K562 (cell line): ENCODE results near the gene TRPC4AP. TPM values are rescaled to one million over a fixed set of nuclear protein-coding genes. Genes with fewer than 3 reads are reported as not detected.

Experiments
- ADNP ChIP-seq: fragments of 200-800 bp; sonication (Bioruptor generic); IDR thresholded peaks from 2 replicates; pipeline ENCODE4 v1.6.1; 2016; ENCODE audit warnings: missing genetic modification characterization, missing compliant biosample characterization
- CCNT2 ChIP-seq: IDR thresholded peaks from 2 replicates; pipeline ENCODE4 v1.6.1; 2011; ENCODE audit warnings: borderline replicate concordance, low read depth, mild to moderate bottlenecking, moderate library complexity, mixed read lengths, low read length; ENCODE audit not compliant: insufficient read length; ENCODE audit errors: extremely low read depth
- FOS ChIP-seq: IDR thresholded peaks from 3 replicates; pipeline ENCODE4 v1.6.1; 2011; ENCODE audit not compliant: insufficient read length; ENCODE audit errors: extremely low read depth
- HDAC1 ChIP-seq, 2 experiments: fragments of 450-650 bp; IDR thresholded peaks; 2 replicates each; pipeline ENCODE4 v1.6.1; 2016 to 2017; ENCODE audit warnings: inconsistent platforms in 1 of 2, mild to moderate bottlenecking in 1 of 2, moderate library complexity in 1 of 2
- HMG20B ChIP-seq: fragments of 250-450 bp; sonication (Bioruptor Pico); IDR thresholded peaks from 2 replicates; pipeline ENCODE4 v1.5.0; 2021; ENCODE audit warnings: mild to moderate bottlenecking
- HNRNPK ChIP-seq: fragments of 200-400 bp; formaldehyde crosslinking; IDR thresholded peaks from one replicate; pipeline ENCODE4 v1.6.1; 2018; ENCODE audit warnings: mild to moderate bottlenecking, low read depth, low read length; ENCODE audit not compliant: poor library complexity, severe bottlenecking
- JUN ChIP-seq, 2 experiments: sonication (generic) in 1 of 2; formaldehyde crosslinking in 1 of 2; IDR thresholded peaks; 2 replicates each; pipeline versions ENCODE4 v1.6.1 to v1.8.0; 2012 to 2022; ENCODE audit warnings: borderline replicate concordance in 2 of 2, mild to moderate bottlenecking in 2 of 2, improper control_type of control experiment in 1 of 2, low read depth in 1 of 2, low read length in 1 of 2, missing genetic modification reagents in 1 of 2
- KDM2B ChIP-seq: fragments of 250-450 bp; sonication (Bioruptor Pico); IDR thresholded peaks from 2 replicates; pipeline ENCODE4 v1.8.0; 2021; ENCODE audit warnings: mild to moderate bottlenecking, moderate library complexity
- MYBL2 ChIP-seq, 2 experiments: fragments of 450-650 bp in 1 of 2; sonication (generic) in 1 of 2; formaldehyde crosslinking in 1 of 2; IDR thresholded peaks; 2 replicates each; pipeline versions ENCODE4 v1.6.1 to v1.8.1; 2017 to 2022; ENCODE audit warnings: borderline replicate concordance in 1 of 2, inconsistent platforms in 1 of 2, low read depth in 1 of 2, mild to moderate bottlenecking in 1 of 2, missing genetic modification reagents in 1 of 2, moderate library complexity in 1 of 2
- NR0B1 ChIP-seq: fragments of 450-650 bp; IDR thresholded peaks from one replicate; pipeline ENCODE4 v1.6.1; 2018; ENCODE audit warnings: mild to moderate bottlenecking, moderate library complexity; ENCODE audit not compliant: partially characterized antibody
- PATZ1 ChIP-seq: fragments of 250-450 bp; sonication (Bioruptor Pico); IDR thresholded peaks from 2 replicates; pipeline ENCODE4 v1.5.0; 2020; ENCODE audit warnings: mild to moderate bottlenecking, borderline replicate concordance
- PKNOX1 ChIP-seq: fragments of 450-650 bp; IDR thresholded peaks from 2 replicates; pipeline ENCODE4 v1.6.1; 2016
- POLR2G ChIP-seq: fragments of 200-400 bp; formaldehyde crosslinking; IDR thresholded peaks from 2 replicates; pipeline ENCODE4 v1.6.1; 2017; ENCODE audit warnings: low read depth, mild to moderate bottlenecking, antibody characterized with exemption, low read length, moderate library complexity
- SMC3 ChIP-seq: conservative IDR thresholded peaks from 2 replicates; pipeline ENCODE4 v1.6.1; 2011; ENCODE audit warnings: low read depth, low read length, improper control_type of control experiment; ENCODE audit not compliant: insufficient read depth
- SPI1 ChIP-seq: IDR thresholded peaks from 2 replicates; pipeline ENCODE4 v1.6.1; 2011; ENCODE audit warnings: low read depth, low read length, control low read depth, borderline replicate concordance
- TAF7 ChIP-seq: fragments of 450-650 bp; IDR thresholded peaks from 2 replicates; pipeline ENCODE4 v1.6.1; 2016; ENCODE audit warnings: missing genetic modification characterization, missing compliant biosample characterization
- TSC22D4 ChIP-seq: fragments of 450-650 bp; IDR thresholded peaks from 2 replicates; pipeline ENCODE4 v1.6.1; 2016; ENCODE audit warnings: missing genetic modification characterization, missing biosample characterization, control low read depth
- YBX1 ChIP-seq: fragments of 450-650 bp; IDR thresholded peaks from 2 replicates; pipeline ENCODE4 v1.7.1; 2016; ENCODE audit warnings: mild to moderate bottlenecking
- ZBTB2 ChIP-seq: fragments of 450-650 bp; IDR thresholded peaks from 2 replicates; pipeline ENCODE4 v1.6.1; 2016; ENCODE audit warnings: antibody characterized with exemption
- ZNF239 ChIP-seq: fragments of 250-450 bp; sonication (Bioruptor Pico); IDR thresholded peaks from 2 replicates; pipeline ENCODE4 v1.4.0; 2020; ENCODE audit warnings: mild to moderate bottlenecking
- ZNF384 ChIP-seq: IDR thresholded peaks from 2 replicates; pipeline ENCODE4 v1.6.1; 2012; ENCODE audit warnings: low read depth, low read length, improper control_type of control experiment
- polyA plus RNA-seq, 8 experiments: library from polyadenylated mRNA; depleted of rRNA in 4 of 8; stranded (reverse) in 5 of 8; unstranded in 3 of 8; fragments of >200 nt; fragmentation: Nextera tagmentation in 2 of 8; fragmentation: Illumina TruSeq in 1 of 8; extraction: Ambion mirVana in 2 of 8; extraction: Trizol in 1 of 8; gene quantifications; 2 replicates each; pipeline versions ENCODE4 v1.2.1 to v1.2.3, GENCODE V29; 2011 to 2014; ENCODE audit warnings: inconsistent platforms in 1 of 8, missing spikeins in 1 of 8
- total RNA-seq, 7 experiments: library from RNA; depleted of rRNA in 6 of 7; stranded (reverse); fragments of >200 nt in 6 of 7; fragmentation: Illumina TruSeq in 2 of 7; extraction: Trizol in 2 of 7; gene quantifications; 2 replicates each; pipeline versions ENCODE4 v1.2.1 to v1.2.3, GENCODE V29; 2011 to 2021; ENCODE audit warnings: low replicate concordance in 1 of 7

Gene TRPC4AP
- total and polyA plus RNA-seq, 9 of the 15 experiments (the other 6 are each of a cell fraction or from before 2014, with no cell fraction given), result 2.3 to 70.3 (median 33.3) TPM

- peak; percentile 38; the same call in 1 of the 2 replicates for TF ChIP-seq SMC3
- TF ChIP-seq ZBTB2, result no peak
- TF ChIP-seq ZNF384, result peak; percentile 44; the same call in 1 of the 2 replicates
- 0 out of 2 replicates have a peak, but pooled peaks have one; percentile 25 for TF ChIP-seq TAF7 (tag)
- no peak for TF ChIP-seq PATZ1 (CRISPR knock-in tag)
- TF ChIP-seq JUN (IDR thresholded peaks at IDR 0.05; ENCODE audit: borderline replicate concordance, low read depth, low read length), result peak; percentile 71; the same call in 1 of the 2 replicates
- TF ChIP-seq JUN (CRISPR knock-in tag; IDR thresholded peaks at IDR 0.05; ENCODE audit: borderline replicate concordance), result no peak
- TF ChIP-seq NR0B1, result no peak
- TF ChIP-seq HDAC1 (IDR thresholded peaks at IDR 0.05), result 0 out of 4 replicates have a peak, but pooled peaks of 1 of the 2 experiments have one; percentile 68
- peak; percentile 95 for TF ChIP-seq CCNT2
- TF ChIP-seq HMG20B (CRISPR knock-in tag), result no peak
- no peak for TF ChIP-seq ZNF239 (CRISPR knock-in tag)
- 0 out of 2 replicates have a peak, but pooled peaks have one; percentile 22 for TF ChIP-seq SPI1
- TF ChIP-seq MYBL2 (IDR thresholded peaks at IDR 0.05; ENCODE audit: low read depth), result no peak
- TF ChIP-seq MYBL2 (CRISPR knock-in tag; IDR thresholded peaks at IDR 0.05; ENCODE audit: borderline replicate concordance), result no peak
- peak; percentile 100 for TF ChIP-seq POLR2G
- no peak for TF ChIP-seq ADNP (tag)
- no peak for TF ChIP-seq FOS
- TF ChIP-seq PKNOX1, result no peak; the same call in 1 of the 2 replicates
- TF ChIP-seq YBX1, result no peak
- TF ChIP-seq KDM2B (CRISPR knock-in tag), result 0 out of 2 replicates have a peak, but pooled peaks have one; percentile 39
- peak; percentile 60 for TF ChIP-seq HNRNPK
- no peak for TF ChIP-seq TSC22D4
Measured at GRCh38 chr20:35092524-35093266, at the start of gene TRPC4AP (continued).
